Spinal cord (tissue), 10 donors: ENCODE data around the gene GABRP. TPM values are rescaled to one million over a fixed set of nuclear protein-coding genes. Genes with fewer than 3 reads are reported as not detected.

Experiments used
- DNase-seq, 6 donors: peaks; one replicate each; pipeline versions ENCODE4 v3.0.0 to v3.0.0-alpha.2; 2013 to 2015; ENCODE audit warnings: low spot score in 6 of 6, low read depth in 4 of 6
- H3K27ac ChIP-seq: one replicate; pipeline ENCODE4 v1.5.1; 2013; ENCODE audit warnings: low read depth, low read length, control low read depth
- H3K27me3 ChIP-seq: one replicate; pipeline ENCODE4 v1.6.1; 2013; ENCODE audit warnings: low read length; ENCODE audit not compliant: control insufficient read depth, insufficient read depth
- H3K36me3 ChIP-seq: one replicate; pipeline ENCODE4 v1.6.1; 2013; ENCODE audit warnings: low read length; ENCODE audit not compliant: control insufficient read depth, insufficient read depth
- H3K4me1 ChIP-seq: one replicate; pipeline ENCODE4 v1.6.1; 2013; ENCODE audit warnings: low read length; ENCODE audit not compliant: control insufficient read depth, insufficient read depth
- H3K4me3 ChIP-seq: one replicate; pipeline ENCODE4 v1.5.1; 2013; ENCODE audit warnings: low read depth, low read length, control low read depth
- H3K9me3 ChIP-seq: one replicate; pipeline ENCODE4 v1.6.1; 2013; ENCODE audit warnings: low read length; ENCODE audit not compliant: control insufficient read depth, insufficient read depth
- WGBS: methylation state at CpG from one replicate; pipeline ENCODE4 v1.1.5; 2013; ENCODE audit warnings: missing lambda C conversion rate; ENCODE audit not compliant: insufficient coverage; 5-methylcytosine and 5-hydroxymethylcytosine counted together
- polyA plus RNA-seq, 2 donors: library from polyadenylated mRNA; unstranded; fragments of 120-200 nt; gene quantifications; one replicate each; pipeline ENCODE4 v1.2.1, GENCODE V29; 2013; ENCODE audit not compliant: insufficient read length in 2 of 2
- total RNA-seq, 2 donors: library from RNA; depleted of rRNA in 1 of 2; stranded (reverse); fragments of 120-200 nt in 1 of 2; fragments of >200 nt in 1 of 2; gene quantifications; one replicate each; pipeline versions ENCODE4 v1.2.3 to v1.2.4, GENCODE V29; 2013 to 2014
- donor health status: healthy.

Gene GABRP
- total and polyA plus RNA-seq, 4 donors = 0.10 to 0.76 (median 0.47) TPM

DNA sequence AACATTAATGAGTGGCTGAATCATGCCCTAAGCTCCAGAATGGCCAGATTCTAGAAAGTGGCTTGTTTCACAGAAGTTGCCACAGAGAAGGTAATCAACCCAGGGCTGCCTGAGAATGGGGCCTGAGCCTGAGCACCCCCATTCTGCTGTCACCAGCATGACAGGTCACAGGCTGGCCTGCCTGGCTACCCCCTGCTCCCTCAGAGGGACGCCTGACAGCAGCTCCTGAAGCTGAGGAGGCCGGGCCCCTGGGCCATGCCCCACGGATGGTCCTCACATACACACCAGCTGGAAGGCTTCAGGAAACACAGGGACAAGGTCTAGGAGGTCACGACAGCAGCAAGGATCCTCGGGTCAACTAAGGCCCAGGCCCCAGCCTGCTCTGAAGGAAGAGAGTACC is 3.7 kb downstream of the GABRP start:
- no peaks in the 10 kb centered on the region for H3K9me3 ChIP-seq
- no peak for DNase-seq
- peaks cover 27% of the 10 kb centered on the region for H3K4me1 ChIP-seq
- 94% methylated on average over 5 of the region's 5 CpGs for WGBS
- H3K27me3 ChIP-seq = no peaks in the 10 kb centered on the region
- H3K27ac ChIP-seq = no peak overlapping the region
- no peak overlapping the region for H3K4me3 ChIP-seq
- H3K36me3 ChIP-seq = no peaks in the 10 kb centered on the region

GRCh38 chr5:170788626-170789304 is 5.2 kb downstream of the GABRP start:
- Histone ChIP-seq H3K4me3 (no peak overlapping the region), H3K9me3 (no peaks in the 10 kb centered on the region), H3K4me1 (peaks cover 19% of the 10 kb centered on the region), H3K36me3 (no peaks in the 10 kb centered on the region), H3K27ac (no peak overlapping the region), H3K27me3 (no peaks in the 10 kb centered on the region)
- no peak for DNase-seq
- 38% methylated on average over 6 of the region's 11 CpGs for whole genome bisulfite sequencing

- Histone ChIP-seq H3K27ac (no peak overlapping the region), H3K4me1 (peaks cover 10% of the 10 kb centered on the region), H3K27me3 (no peaks in the 10 kb centered on the region), H3K36me3 (no peaks in the 10 kb centered on the region), H3K9me3 (no peaks in the 10 kb centered on the region), H3K4me3 (no peak overlapping the region)
- 9% methylated on average over 3 of the region's 7 CpGs for WGBS
- peak in 2 of 6 donors; percentile 84 to 90 for DNase-seq
Observed at GRCh38 chr5:170791325-170791954, 7.9 kb downstream of the GABRP start.

GRCh38 chr5:170792878-170793277 is 9.4 kb downstream of the GABRP start:
- WGBS = 98% methylated on average over 6 of the region's 8 CpGs
- H3K27me3 ChIP-seq = no peaks in the 10 kb centered on the region
- H3K27ac ChIP-seq = no peak overlapping the region
- no peaks in the 10 kb centered on the region for H3K36me3 ChIP-seq
- H3K4me1 ChIP-seq = peaks cover 10% of the 10 kb centered on the region
- no peak for DNase-seq
- H3K9me3 ChIP-seq = no peaks in the 10 kb centered on the region
- no peak overlapping the region for H3K4me3 ChIP-seq

DNA sequence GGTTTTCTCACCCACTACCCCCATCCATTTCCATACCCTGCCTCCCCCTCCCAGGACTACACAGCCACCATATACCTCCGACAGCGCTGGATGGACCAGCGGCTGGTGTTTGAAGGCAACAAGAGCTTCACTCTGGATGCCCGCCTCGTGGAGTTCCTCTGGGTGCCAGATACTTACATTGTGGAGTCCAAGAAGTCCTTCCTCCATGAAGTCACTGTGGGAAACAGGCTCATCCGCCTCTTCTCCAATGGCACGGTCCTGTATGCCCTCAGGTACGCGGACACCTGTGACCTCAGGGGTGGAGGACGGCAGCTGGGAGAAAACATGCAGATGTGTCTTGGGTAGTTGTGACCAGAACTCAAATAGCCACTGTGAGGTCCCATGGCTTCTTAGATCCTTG is 11.6 kb downstream of the GABRP start:
- no peaks in the 10 kb centered on the region for H3K36me3 ChIP-seq
- WGBS = 97% methylated on average over 10 of the region's 10 CpGs
- H3K9me3 ChIP-seq = no peaks in the 10 kb centered on the region
- no peak overlapping the region for H3K27ac ChIP-seq
- DNase-seq = no peak
- H3K27me3 ChIP-seq = no peaks in the 10 kb centered on the region
- no peak overlapping the region for H3K4me3 ChIP-seq
- peaks cover 7% of the 10 kb centered on the region for H3K4me1 ChIP-seq

DNA sequence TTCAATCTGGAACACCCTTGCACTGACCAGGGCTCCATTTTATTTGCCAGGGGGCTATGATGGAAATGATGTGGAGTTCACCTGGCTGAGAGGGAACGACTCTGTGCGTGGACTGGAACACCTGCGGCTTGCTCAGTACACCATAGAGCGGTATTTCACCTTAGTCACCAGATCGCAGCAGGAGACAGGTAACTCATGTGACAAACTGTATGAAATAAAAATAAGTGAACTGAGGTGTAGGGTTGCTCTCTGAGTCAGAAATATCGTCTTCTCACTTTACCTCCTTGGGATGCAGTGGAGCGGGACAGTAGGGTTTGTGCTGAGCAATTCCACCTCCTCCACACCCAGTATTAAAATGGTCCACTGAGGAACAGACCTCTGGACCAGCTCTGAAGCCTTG is 22.1 kb downstream of the GABRP start:
- Histone ChIP-seq H3K27me3 (no peaks in the 10 kb centered on the region), H3K9me3 (no peaks in the 10 kb centered on the region), H3K27ac (no peak overlapping the region), H3K4me3 (no peak overlapping the region), H3K4me1 (no peaks in the 10 kb centered on the region), H3K36me3 (no peaks in the 10 kb centered on the region)
- 94% methylated on average over 4 of the region's 7 CpGs for WGBS
- no peak for DNase-seq

DNA sequence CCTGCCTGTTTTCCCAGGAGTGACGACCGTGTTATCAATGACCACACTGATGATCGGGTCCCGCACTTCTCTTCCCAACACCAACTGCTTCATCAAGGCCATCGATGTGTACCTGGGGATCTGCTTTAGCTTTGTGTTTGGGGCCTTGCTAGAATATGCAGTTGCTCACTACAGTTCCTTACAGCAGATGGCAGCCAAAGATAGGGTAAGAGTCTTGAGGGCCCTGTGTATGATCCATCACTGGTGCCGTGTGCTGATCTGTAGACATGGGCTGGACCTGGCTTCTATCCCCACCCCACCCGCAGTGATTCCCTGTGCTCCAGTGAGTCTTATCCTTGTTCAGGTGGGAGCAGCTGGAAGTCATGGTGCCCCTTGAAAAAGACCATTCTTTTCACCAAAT is 26.0 kb downstream of the GABRP start:
- Histone ChIP-seq H3K36me3 (no peaks in the 10 kb centered on the region), H3K27ac (no peak overlapping the region), H3K4me3 (no peak overlapping the region), H3K4me1 (no peaks in the 10 kb centered on the region), H3K9me3 (no peaks in the 10 kb centered on the region), H3K27me3 (no peaks in the 10 kb centered on the region)
- peak in 3 of 6 donors; percentile 26 to 79 (median 66) for DNase-seq
- 72% methylated on average over 6 of the region's 7 CpGs for WGBS

DNA sequence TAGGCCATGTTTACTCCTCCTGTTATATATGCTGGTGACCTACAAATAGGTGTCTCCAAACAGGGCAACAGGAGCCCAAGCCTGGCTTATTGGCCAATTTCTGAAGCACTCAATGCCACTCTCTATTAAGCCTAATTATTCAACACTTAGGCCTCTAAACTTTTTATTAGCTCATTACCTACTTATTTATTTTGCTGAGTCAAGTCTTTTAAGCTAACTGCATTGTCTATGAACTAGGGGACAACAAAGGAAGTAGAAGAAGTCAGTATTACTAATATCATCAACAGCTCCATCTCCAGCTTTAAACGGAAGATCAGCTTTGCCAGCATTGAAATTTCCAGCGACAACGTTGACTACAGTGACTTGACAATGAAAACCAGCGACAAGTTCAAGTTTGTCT is 28.2 kb downstream of the GABRP start:
- 90% methylated on average over 2 of the region's 4 CpGs for whole genome bisulfite sequencing

DNA sequence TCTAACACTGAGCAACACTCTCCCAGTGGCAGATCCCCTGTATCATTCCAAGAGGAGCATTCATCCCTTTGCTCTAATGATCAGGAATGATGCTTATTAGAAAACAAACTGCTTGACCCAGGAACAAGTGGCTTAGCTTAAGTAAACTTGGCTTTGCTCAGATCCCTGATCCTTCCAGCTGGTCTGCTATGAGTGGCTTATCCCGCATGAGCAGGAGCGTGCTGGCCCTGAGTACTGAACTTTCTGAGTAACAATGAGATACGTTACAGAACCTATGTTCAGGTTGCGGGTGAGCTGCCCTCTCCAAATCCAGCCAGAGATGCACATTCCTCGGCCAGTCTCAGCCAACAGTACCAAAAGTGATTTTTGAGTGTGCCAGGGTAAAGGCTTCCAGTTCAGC is 29.7 kb downstream of the GABRP start:
- H3K27me3 ChIP-seq = no peaks in the 10 kb centered on the region
- no peaks in the 10 kb centered on the region for H3K36me3 ChIP-seq

More for the DNA sequence above, 28.2 kb downstream of the GABRP start:
- Histone ChIP-seq H3K9me3 (no peaks in the 10 kb centered on the region), H3K4me1 (no peaks in the 10 kb centered on the region), H3K27ac (no peak overlapping the region), H3K27me3 (no peaks in the 10 kb centered on the region), H3K4me3 (no peak overlapping the region), H3K36me3 (no peaks in the 10 kb centered on the region)
- no peak for DNase-seq

GRCh38 chr5:170817195-170817594 is 33.7 kb downstream of the GABRP start:
- no peak overlapping the region for H3K4me3 ChIP-seq
- no peaks in the 10 kb centered on the region for H3K4me1 ChIP-seq
- WGBS = 100% methylated on average over 1 of the region's 3 CpGs
- no peak overlapping the region for H3K27ac ChIP-seq
- no peaks in the 10 kb centered on the region for H3K9me3 ChIP-seq
- no peak for DNase-seq
- H3K36me3 ChIP-seq = no peaks in the 10 kb centered on the region
- no peaks in the 10 kb centered on the region for H3K27me3 ChIP-seq

More for the DNA sequence above, 29.7 kb downstream of the GABRP start:
- Histone ChIP-seq H3K4me1 (no peaks in the 10 kb centered on the region), H3K27ac (no peak overlapping the region), H3K4me3 (no peak overlapping the region), H3K9me3 (no peaks in the 10 kb centered on the region)
- 89% methylated on average over 5 of the region's 5 CpGs for WGBS
- DNase-seq = no peak
